NCI-H524 treated with DMSO at 0.1 percent for 48 hours (cell line): ENCODE results near the gene CDK17.
"Not testable (repeated sequence)": the region's sequence is repeated elsewhere in the genome, so short reads cannot be mapped to it uniquely, and the experiment has no call there.

ENCODE experiments used
- DNase-seq: peaks from one replicate; lab custom pipeline; 2025; lab: John Stamatoyannopoulos, UW

Gene CDK17

DNA sequence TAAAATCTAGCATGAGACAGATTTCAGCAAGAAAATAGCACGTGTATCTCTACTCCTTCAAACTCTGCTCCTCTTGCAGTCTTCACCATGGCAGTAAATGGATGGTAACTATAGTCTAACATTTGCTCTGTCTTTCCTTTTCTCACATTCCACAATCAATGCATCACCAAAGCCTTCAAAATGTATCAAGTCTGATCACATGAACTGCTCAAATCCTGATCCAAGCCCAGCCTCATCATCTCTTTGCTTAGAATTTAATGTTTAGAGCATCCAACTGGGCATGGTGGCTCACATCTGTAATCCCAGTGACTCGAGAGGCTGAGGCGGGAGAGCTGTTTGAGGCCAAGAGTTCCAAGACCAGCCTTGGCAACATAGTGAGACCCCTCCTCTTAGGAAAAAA, 45.9 kb downstream of the CDK17 start:
- DNase-seq: no peak

DNA sequence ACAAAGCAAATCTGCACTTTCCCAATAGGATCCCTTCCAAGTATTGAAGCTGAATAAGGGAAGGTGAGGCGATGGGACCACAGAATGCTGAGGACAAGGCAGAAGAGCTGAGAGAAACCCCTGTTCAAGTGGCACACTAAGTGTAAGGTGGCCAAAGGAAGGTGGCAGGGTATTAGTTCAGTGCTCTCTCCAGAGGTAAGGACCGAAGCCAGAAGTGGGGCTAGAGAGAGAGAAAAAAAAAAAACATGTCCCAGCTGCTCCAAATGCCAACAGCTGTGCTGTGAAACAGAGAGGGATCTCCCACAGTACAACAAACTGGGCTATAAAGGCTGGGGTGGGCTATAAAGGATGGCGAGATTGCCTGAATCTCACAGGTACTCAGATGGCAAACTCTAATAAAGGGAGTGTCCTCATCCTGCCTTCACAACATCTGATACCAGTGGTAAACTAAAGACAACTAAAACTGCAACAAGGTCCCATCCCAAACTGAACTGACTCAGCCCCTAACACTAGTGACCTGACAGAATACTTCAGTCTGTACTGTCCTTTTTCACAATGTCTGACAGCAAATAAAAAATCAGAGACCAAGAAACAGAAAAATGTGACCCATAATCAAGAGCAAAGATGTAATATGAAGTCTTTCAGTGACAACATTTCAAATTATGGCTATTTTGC, 47.9 kb downstream of the CDK17 start:
- peak; percentile 17 for DNase-seq

DNA sequence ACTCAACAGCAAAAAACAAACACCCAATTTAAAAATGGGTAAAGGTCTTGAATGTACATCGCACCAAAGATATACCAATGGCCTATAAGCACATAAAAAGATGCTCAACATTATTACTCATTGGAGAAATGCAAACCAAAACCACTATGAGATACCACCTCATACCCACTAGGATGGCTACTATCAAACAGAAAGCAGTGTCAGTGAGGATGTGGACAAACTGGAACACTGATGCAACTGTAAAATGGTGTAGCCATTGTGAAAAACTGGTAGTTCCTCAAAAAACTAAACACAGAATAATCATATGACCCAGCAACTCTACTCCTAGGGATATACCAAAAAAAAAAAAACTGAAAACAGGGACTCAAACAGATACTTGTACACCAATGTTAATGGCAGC, 49.3 kb downstream of the CDK17 start:
- no peak for DNase-seq

DNA sequence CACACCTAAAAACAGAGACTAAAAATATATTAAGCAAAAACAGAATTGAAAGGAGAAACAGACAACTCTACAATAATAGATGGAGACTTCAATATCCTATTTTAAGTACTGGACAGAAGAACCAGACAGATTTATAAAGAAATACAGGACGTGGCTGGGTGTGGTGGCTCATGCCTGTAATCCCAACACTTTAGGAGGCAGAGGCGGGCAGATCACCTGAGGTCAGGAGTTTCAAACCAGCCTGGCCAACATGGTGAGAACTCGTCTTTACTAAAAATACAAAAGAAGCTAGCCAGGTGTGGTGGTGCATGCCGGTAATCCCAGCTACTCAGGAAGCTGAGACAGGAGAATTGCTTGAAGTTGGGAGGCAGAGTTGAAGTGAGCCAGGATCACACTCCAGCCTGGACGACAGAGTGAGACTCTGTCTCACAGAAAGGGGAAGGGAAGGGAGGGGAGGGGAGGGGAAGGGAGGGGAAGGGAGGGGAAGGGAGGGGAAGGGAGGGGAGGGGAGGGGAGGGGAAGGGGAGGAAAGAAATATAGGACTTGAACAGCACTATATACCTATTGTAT, 53.0 kb downstream of the CDK17 start:
- no peak for DNase-seq

DNA sequence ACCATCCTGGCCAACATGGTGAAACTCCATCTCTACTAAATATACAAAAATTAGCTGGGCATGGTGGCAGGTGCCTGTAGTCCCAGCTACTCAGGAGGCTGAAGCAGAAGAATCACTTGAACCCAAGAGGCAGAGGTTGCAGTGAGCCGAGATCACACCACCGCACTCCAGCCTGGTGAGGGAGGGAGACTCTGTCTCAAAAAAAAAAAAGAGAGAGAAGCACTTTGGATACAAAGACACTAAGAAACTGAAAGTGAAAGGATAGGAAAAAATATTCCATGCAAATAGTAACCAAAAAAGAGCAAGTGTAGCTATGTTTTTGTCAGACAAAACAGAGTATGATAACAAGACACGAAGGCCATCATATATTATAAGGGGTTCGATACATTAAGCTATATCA, 53.5 kb downstream of the CDK17 start:
- not testable (repeated sequence) for DNase-seq

DNA sequence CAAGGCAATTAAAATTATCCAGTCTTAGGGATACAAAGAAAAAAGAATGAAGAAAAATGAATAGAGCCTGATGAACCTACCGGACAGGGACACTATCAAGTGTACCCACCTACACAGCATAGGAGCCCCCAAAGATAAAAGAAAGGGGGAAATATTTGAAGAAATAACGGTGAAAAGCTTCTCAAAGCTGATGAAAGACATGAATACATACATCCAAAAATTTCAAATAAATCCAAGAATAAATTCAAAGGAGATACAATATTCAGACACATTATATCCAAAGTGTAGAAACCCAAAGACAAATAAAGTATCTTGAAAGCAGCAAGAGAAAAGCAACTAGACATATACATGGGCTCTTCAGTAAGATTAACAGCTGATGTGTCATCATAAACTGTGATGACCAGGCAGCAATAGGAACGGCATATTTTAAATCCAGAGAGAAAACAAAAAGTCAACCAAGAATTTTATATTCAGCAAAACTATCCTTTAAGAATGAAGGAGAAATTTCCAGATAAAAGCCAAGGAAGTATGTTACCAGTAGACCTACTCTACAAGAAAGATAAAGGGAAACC, 56.0 kb downstream of the CDK17 start:
- DNase-seq: no peak

DNA sequence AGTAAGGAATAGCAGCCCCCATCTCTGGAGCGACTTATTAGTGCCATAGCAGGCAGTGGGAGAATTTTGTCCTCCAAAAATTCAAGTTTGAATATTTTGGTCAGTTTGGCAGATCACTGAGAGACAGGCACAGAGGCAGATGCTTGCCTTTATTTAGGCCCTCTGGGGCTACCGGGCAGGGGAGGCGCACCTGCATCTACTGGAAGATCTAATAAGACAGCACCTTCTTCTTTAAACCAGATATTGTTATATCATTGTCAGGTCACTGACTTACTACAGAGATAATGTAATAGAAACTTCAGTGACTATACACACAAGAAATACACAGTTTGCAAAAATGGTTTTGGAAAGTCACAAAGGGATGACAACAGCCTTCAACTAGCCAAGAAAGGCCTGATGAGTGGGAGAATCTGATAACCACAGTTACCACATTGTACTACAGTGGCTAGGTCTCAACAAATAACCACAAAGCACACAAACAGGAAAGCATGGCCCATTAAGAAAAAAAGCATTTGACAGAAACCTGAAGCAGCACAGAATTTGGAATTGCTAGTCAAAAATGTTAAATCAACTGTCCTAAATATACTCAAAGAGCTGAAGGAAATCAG, 56.8 kb downstream of the CDK17 start:
- no peak for DNase-seq

DNA sequence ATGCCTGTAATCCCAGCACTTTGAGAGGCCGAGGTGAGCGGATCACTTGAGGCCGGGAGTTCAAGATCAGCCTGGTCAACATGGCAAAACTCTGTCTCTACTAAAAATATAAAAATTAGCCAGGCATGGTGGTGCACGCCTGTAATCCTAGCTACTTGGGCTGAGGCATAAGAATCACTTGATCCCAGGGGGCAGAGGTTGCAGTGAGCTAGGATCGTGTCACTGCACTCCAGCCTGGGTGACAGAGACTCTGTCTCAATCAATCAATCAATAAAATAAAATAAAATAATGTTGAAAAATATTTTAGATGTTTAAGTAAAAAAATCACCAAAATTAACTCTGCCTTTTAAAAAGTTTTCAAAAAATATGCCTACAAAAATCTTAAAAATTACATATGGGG, 60.6 kb downstream of the CDK17 start:
- DNase-seq: not testable (repeated sequence)

DNA sequence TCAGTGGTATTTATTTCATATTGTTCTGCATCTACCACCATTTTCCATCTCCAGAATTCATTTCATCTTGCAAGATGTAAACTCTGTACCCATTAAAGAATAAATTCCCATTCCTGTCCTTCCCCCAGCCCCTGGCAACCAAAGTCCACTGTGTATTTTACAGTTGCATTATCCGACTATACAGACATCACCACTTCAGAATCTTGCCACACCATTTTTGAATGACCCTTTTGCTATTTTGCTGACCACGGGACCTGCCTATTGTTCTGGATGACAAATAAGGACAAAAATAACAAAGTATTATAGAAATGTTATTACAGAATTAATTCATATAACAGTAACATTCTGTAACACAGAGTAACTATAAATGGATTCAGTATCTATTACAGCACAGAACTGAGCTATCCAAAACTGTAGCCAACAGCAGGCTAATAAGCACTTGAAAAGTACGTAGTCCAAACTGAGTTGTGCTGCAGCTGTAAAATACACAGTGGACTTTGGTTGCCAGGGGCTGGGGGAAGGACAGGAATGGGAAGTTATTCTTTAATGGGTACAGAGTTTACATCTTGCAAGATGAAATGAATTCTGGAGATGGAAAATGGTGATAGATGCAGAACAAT, 61.3 kb downstream of the CDK17 start:
- no peak for DNase-seq

DNA sequence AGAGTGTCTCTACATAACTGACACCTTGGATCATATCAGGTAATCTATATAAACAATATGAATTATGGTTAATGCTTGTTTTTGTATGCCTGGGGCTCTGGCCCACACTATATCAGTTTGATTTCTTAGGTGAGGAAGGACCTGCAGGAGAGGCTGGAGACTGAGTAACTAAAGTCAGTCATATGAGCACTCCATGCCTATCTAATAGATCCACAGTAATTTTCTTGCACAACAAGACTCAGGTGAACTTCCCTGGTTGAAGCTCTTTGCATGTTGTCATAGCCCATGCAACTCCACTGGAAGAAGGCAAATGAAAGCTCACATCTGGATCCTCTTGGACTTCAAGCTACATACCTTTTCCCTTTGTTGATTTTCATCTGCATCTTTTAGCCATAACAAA, 62.3 kb downstream of the CDK17 start:
- no peak for DNase-seq

DNA sequence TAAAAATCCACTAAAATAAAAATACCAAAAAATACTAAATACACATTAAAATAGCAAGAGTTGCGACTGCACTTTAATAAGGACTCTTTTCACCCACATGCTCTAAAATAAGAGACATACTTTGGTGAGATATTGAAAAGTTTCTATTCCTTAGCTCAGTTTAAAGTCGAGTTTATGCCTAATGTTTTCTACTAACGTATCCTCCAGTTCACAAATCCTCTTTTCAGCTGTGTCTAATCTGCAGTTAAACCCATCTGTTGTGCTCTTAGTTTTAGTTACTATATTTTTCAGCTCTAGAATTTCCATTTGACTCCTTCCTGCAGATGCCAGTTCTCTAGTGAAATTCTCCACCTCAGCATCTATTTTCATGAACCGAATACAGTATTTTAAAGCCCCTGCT, 63.8 kb downstream of the CDK17 start:
- DNase-seq: no peak

DNA sequence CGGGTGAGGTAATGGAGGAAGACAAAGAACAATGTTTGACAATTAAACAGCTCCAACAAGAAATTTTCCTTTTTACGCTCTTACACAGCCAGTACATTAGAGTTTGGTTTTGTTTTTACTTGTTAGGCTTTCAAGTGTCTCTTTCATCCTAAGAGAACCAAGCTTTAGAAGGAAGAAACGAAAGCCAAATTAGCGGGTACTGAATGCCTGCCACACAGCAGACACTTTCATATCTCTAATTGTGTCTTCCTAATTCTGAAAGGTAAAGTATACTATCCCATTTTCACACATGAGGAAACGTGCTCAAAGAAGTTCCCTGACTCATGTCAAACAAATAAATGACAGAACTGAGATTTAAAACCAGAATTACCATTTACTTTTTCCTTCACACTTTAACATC, 65.0 kb downstream of the CDK17 start:
- DNase-seq: no peak

DNA sequence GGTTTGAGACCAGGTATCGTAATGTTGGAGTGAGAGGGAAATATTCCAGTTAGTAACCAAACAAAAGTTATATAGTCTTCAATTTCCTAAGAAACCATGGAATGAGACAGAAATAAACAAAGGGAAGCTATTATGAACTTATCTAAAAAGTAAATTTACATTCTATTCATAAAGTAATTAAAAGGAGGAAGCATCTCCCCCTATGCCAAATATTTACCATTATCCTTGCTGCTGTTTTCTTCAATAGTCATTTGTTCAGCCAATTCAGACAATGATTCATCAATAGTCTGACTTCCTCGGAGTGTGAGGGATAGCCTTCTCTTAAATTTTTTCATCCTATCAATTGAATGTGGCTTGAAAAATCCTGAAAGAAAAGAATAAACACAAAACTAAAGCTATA, 65.7 kb downstream of the CDK17 start:
- DNase-seq: no peak

DNA sequence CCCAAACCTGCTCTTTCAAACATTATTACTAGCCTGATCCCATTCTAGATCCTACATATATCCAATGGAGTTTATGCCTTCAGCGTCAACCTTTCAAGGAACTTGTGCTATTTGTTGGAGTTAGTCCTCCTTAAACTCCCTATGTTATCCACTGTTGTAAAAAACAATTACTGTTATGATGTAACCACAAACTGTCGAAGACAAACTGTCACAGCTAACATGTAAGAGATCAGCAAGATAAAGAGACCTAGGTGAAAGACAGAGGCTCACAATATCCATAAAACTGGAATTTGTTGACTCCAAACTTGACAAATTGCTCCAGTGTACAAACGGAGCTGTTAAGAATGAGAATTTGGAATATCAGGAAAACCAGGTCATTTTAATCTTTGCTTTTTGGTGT, 70.7 kb downstream of the CDK17 start:
- DNase-seq: no peak

DNA sequence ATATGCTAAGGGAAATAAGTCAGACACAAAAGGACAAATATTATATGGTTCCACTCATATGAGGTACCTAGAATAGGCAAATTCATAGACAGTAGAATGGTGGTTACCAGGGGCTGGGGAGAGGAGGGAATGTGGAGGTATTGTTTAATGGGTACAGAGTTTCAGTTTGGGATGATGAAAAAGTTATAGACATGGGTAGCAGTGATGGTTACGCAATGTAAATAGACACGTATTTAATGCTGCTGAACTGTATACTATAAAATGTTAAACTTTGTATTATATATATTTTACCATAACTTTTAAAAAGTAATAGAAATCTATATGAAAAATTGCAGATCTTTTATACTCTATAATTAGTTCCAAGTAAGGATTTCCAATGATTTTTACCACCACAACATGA, 71.2 kb downstream of the CDK17 start:
- no peak for DNase-seq

DNA sequence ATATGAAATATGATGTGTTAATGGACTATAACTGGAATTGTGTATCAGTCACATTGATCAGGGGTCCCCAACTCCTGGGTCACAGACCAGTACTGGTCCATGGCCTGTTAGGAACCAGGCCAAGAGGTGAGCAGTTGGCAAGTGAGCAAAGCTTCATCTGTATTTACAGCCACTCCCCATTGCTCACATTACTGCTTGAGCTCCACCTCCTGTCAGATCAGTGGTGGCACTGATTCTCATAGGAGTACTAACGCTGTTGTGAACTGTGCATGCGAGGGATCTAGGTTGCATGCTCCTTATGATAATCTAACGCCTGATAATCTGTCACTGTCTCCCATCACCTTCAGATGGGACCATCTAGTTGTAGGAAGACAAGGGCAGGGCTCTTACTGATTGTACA, 72.3 kb downstream of the CDK17 start:
- DNase-seq: no peak

DNA sequence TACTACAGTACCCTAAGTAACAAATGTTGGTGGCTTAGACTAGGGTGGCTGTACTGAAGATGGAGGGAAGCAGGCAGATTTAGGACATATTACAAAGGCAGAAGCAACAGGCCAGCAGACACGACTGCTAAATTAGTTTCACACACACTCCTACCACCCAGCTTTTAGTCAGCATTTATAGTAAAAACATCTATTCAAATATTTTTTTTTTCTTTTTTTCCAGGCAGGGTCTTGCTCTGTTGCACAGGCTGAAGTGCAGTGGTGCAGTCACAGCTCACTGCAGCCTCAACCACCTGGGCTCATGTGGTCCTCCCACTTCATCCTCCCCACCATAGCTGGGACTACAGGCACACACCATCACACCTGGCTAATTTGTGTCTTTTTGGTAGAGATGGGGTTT, 72.9 kb downstream of the CDK17 start:
- no peak for DNase-seq

DNA sequence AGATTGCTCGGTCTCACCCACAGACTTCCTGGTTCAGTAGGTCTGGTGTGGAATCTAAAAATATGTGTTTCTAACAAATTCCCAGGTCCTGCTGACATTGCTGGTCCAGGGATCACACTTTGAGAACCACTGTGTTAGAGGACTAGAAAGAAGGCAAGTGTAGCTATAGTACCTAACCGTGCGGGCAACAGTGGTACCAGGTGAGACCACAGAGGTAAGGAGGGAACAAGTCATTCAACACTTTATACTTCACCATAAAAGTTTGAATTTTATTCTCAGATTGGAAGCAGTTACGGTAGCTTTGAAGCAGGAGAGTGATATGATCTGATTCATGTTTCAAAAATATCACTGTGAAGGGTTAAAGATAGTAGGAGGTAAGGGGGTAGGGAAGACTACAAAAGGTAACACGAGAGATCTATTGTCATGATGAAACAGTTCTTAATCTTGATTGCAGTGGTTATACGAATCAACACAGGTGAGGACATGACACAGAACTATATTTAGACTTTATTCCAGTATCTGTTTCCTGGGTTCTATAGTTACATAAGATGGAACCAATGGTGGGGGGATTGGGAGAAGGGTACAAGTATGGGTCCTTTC, 73.5 kb downstream of the CDK17 start:
- no peak for DNase-seq

DNA sequence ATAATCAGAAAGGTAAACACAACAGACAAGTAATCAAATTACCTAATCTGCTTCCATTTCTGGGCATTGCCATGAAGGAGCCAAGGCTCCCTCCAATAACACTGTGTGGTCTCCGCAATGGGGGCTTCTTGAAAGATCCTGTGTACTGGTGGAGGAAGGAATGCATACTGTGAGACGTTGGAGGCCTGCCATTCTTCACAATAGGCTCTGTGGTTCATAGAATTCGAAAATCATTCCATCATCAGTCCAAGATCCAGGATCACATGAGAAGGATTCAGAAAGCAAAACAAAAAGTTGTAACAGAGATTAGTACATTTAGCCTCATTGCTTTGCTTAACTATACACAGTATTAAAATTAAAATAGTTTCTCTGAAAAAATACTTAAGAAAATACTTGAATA, 76.3 kb downstream of the CDK17 start:
- no peak for DNase-seq

DNA sequence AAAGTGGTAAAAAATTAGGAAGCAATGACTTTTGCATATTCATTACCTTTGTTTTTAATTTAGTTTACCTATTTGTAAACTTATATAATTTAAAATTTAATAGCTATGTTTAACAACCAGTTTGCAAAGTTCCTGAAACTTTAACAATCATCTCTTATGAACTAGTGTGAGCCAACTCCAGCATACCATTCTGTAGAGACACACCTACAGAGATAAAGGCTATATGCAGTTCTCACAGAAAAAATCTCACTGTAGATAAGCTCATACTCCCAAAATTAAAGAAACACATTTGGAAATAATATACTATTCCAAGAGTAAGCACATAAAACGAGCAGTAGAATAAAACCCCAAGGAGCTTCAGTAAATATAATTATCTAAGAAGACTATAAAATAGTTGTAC, 77.5 kb downstream of the CDK17 start:
- no peak for DNase-seq

DNA sequence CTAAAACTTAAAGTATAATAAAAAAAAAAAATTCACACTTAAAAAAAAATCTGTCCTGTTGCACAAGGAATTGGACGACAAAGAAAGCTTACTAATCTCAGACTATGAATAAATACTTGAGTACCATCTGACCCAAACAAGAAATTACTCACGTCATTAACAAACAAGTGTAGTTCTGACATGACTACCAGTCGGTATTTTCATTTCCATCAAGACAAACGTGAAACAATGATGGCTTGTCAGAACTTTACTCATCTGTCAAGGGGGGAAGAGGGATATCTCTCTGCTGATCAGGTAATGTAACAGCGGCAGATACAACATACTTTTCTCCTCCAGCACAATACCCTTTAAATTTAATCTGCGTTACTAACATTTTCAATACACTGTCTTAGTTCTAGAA, 78.3 kb downstream of the CDK17 start:
- DNase-seq: no peak

DNA sequence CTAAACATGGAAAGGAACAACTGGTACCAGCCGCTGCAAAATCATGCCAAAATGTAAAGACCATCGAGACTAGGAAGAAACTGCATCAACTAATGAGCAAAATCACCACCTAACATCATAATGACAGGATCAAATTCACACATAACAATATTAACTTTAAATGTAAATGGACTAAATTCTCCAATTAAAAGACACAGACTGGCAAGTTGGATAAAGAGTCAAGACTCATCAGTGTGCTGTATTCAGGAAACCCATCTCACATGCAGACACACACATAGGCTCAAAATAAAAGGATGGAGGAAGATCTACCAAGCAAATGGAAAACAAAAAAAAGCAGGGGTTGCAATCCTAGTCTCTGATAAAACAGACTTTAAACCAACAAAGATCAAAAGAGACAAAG, 82.4 kb downstream of the CDK17 start:
- DNase-seq: not testable (repeated sequence)
